ENCODE measurements around the gene POMT1. TPM values are rescaled to one million over a fixed set of nuclear protein-coding genes. Genes with fewer than 3 reads are reported as not detected.
A peak's percentile ranks its signal among the peaks of the same experiment; 100 is the strongest.

POMT1 gene
- total and polyA plus RNA-seq, 2 of the 8 experiments (the other 6 are each of a cell fraction or from before 2014, with no cell fraction given): 22.3 to 33.2 TPM

DNA sequence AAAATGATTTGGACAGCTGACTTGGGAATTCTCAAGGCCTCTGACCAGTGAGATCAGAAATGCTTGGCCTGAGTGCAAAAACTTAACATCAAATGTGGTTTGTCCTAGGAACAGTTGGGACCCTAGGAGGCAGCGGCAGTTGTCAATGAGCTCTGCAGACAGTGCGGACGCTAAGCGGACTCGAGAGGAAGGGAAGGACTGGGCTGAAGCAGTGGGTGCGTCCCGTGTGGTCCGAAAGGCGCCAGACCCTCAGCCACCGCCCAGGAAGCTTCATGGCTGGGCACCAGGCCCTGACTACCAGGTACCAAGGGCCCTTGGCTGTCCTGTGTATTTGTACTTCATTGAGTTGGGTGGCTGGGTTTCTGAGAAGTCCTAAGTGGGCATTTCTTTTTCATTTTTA, 43.7 kb upstream of the POMT1 start:
- no peaks in the 10 kb centered on the region for H3K23me2 ChIP-seq (ENCODE audit: low read depth, low read length)
- no peaks in the 10 kb centered on the region for H3K9me3 ChIP-seq (ENCODE audit: insufficient read depth in 2 of 2, low read depth in 1 of 2, low read length in 1 of 2)
- H3K9ac ChIP-seq (replicated peaks in 1 of 4; ENCODE audit: extremely low read depth in 1 of 4, low read depth in 3 of 4, low read length in 3 of 4): no peak overlapping the region
- H3K4me3 ChIP-seq (ENCODE audit: extremely low read depth in 1 of 4, insufficient read depth in 2 of 4, low read depth in 3 of 4, low read length in 4 of 4): no peak overlapping the region
- no peak overlapping the region for H2BK20ac ChIP-seq (ENCODE audit: low read length)
- H3K56ac ChIP-seq (replicated peaks; ENCODE audit: insufficient read length, low read depth, low read length): no peak overlapping the region
- H3K4ac ChIP-seq (replicated peaks; ENCODE audit: insufficient read length, low read depth, low read length): no peak overlapping the region
- DNase-seq (ENCODE audit: low read depth in 1 of 2, low spot score in 2 of 2) (no peak), FAIRE-seq (no peak)
- no peak overlapping the region for H2AK5ac ChIP-seq (ENCODE audit: low read depth, low read length)
- no peak overlapping the region for H3K14ac ChIP-seq (ENCODE audit: insufficient read length)
- H4K5ac ChIP-seq (ENCODE audit: insufficient read length, low read depth, low read length): no peak overlapping the region
- 98% methylated on average over 10 of the region's 10 CpGs; no CpG with 5 or more reads in 1 of the 2 experiments for WGBS, 2 experiments (ENCODE audit: extremely low coverage in 1 of 2, insufficient coverage in 1 of 2, insufficient read length in 1 of 2, insufficient replicate concordance in 2 of 2, low coverage in 1 of 2, low lambda C conversion rate in 2 of 2, missing lambda C conversion rate in 1 of 2)
- H3K27me3 ChIP-seq (replicated peaks in 1 of 4; ENCODE audit: control insufficient read depth in 3 of 4, extremely low read depth in 1 of 4, insufficient read depth in 3 of 4, low read length in 3 of 4): no peaks in the 10 kb centered on the region
- H4K20me1 ChIP-seq (replicated peaks in 1 of 2; ENCODE audit: control insufficient read depth in 1 of 2, insufficient read depth in 2 of 2, low read length in 2 of 2): peaks cover 8 to 21% of the 10 kb centered on the region in 2 experiments
- no peak overlapping the region for H3K4me2 ChIP-seq (ENCODE audit: insufficient read depth in 1 of 2, low read depth in 2 of 2, low read length in 2 of 2)
- peaks cover 44 to 91% (median 77%) of the 10 kb centered on the region in 4 experiments for H3K36me3 ChIP-seq (ENCODE audit: control insufficient read depth in 2 of 4, insufficient read depth in 4 of 4, low read length in 3 of 4)
- peaks cover 16% of the 10 kb centered on the region for H3K79me1 ChIP-seq (ENCODE audit: low read depth, low read length)
- ChIA-PET POLR2A (ENCODE audit: partially characterized antibody) (interaction anchor here (0.7 to 1.8 kb wide), 6 partner anchors 9 to 63 kb away, joined by 3 to 5 read pairs (median 4); no protein-coding TSS in a partner anchor), CTCF (ENCODE audit: partially characterized antibody) (interaction anchor here (1.0 to 5.1 kb wide), 4 partner anchors 9 to 34 kb away, joined by 3 to 31 read pairs (median 6); no protein-coding TSS in a partner anchor)
- no peak overlapping the region for H3K23ac ChIP-seq (ENCODE audit: insufficient read length)
- no peak overlapping the region for H4K8ac ChIP-seq (ENCODE audit: extremely low read depth, insufficient read depth, low read length)
- no peak overlapping the region for H2AFZ ChIP-seq (ENCODE audit: low read length)
- no peak overlapping the region for H2BK15ac ChIP-seq (ENCODE audit: low read length)
- no peak overlapping the region for H2BK5ac ChIP-seq (ENCODE audit: low read depth, low read length)
- peaks cover 0 to 8% of the 10 kb centered on the region in 2 experiments; a peak in 2 of 4 replicates for H3K79me2 ChIP-seq (ENCODE audit: control insufficient read depth in 1 of 2, insufficient read depth in 2 of 2, low read length in 2 of 2)
- TF ChIP-seq POLR2AphosphoS5 (IDR thresholded peaks at IDR 0.05; ENCODE audit: low read depth, low read length): 0 out of 2 replicates have a peak, but pooled peaks have one; percentile 17
- no peak for TF ChIP-seq CBX8 (IDR thresholded peaks at IDR 0.05; ENCODE audit: borderline replicate concordance, low read depth, low read length)
- no peak for TF ChIP-seq BRCA1 (IDR thresholded peaks at IDR 0.05; ENCODE audit: low read depth, low read length)
- TF ChIP-seq YY1 (IDR thresholded peaks at IDR 0.05; ENCODE audit: low read depth, low read length): no peak
- H3K4me1 ChIP-seq (replicated peaks in 1 of 4; ENCODE audit: control insufficient read depth in 3 of 4, insufficient read depth in 4 of 4, low read length in 3 of 4): no peaks in the 10 kb centered on the region
- no peak overlapping the region for H2BK12ac ChIP-seq (ENCODE audit: low read depth, low read length)
- H4K91ac ChIP-seq (replicated peaks; ENCODE audit: insufficient read length, low read length): no peak overlapping the region
- no peak overlapping the region for H3K27ac ChIP-seq (ENCODE audit: low read depth, low read length)
- no peak overlapping the region for H2BK120ac ChIP-seq (replicated peaks; ENCODE audit: low read depth, low read length)
- H3K18ac ChIP-seq (ENCODE audit: extremely low read depth, low read length): no peak overlapping the region
